Measurements from ENCODE around the gene ARHGAP25. TPM values are rescaled to one million over a fixed set of nuclear protein-coding genes. Genes with fewer than 3 reads are reported as not detected.

The ARHGAP25 gene
- total RNA-seq, 1 donor from 2014 or later, result 0.43 TPM

DNA sequence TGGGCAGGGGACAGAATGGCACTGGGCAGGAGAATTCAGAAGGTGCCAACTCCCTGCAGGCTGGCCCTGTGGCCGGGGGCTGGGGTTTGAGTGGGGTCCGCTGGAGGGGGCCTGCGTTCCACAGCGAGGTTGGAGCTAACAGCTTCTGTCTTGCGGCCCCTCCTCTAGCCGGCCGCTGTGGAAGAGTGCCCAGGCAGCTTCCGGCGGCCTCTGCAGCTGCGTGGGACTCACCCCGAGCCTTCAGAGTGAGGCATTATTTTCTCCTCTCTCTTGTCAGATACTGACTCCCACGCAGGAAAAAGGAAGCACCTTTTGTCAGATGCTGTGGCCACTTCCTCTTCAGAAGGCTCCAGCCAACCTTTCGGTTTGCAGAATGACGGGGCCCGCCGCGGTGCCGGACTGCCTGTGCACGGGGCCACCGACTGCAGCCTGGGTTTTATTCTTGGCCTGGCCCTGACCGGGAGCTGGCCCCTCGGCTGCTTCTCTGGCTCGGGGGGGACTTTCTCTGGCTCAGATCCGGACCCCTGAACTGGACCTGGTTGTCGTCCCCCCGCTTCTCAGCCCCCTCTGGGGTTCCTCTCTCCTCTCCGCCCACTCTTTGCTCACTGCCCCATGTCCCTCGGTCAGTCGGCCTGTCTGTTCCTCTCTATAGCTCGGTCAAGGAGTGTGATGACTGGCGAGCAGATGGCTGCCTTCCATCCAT, 40.1 kb downstream of the ARHGAP25 start:
- no peak for DNase-seq (ENCODE audit: extremely low spot score, unreplicated experiment)
- TF ChIP-seq, protein P1, sequence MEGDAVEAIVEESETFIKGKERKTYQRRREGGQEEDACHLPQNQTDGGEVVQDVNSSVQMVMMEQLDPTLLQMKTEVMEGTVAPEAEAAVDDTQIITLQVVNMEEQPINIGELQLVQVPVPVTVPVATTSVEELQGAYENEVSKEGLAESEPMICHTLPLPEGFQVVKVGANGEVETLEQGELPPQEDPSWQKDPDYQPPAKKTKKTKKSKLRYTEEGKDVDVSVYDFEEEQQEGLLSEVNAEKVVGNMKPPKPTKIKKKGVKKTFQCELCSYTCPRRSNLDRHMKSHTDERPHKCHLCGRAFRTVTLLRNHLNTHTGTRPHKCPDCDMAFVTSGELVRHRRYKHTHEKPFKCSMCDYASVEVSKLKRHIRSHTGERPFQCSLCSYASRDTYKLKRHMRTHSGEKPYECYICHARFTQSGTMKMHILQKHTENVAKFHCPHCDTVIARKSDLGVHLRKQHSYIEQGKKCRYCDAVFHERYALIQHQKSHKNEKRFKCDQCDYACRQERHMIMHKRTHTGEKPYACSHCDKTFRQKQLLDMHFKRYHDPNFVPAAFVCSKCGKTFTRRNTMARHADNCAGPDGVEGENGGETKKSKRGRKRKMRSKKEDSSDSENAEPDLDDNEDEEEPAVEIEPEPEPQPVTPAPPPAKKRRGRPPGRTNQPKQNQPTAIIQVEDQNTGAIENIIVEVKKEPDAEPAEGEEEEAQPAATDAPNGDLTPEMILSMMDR (IDR thresholded peaks at IDR 0.05), result no peak
- no peaks in the 10 kb centered on the region for H3K36me3 Mint-ChIP-seq (ENCODE audit: unreplicated experiment)
- H3K27me3 Mint-ChIP-seq (ENCODE audit: unreplicated experiment), result peaks cover 2% of the 10 kb centered on the region
- H3K27ac Mint-ChIP-seq (ENCODE audit: unreplicated experiment), result no peak overlapping the region
- H3K9me3 Mint-ChIP-seq (ENCODE audit: unreplicated experiment), result no peaks in the 10 kb centered on the region
- H3K4me1 Mint-ChIP-seq (ENCODE audit: unreplicated experiment), result peaks cover 5% of the 10 kb centered on the region
- no peak overlapping the region for H3K4me3 Mint-ChIP-seq (ENCODE audit: unreplicated experiment)

- Mint-ChIP-seq H3K4me3 (ENCODE audit: unreplicated experiment) (no peak overlapping the region), H3K36me3 (ENCODE audit: unreplicated experiment) (no peaks in the 10 kb centered on the region), H3K27me3 (ENCODE audit: unreplicated experiment) (peaks cover 4% of the 10 kb centered on the region), H3K27ac (ENCODE audit: unreplicated experiment) (no peak overlapping the region), H3K4me1 (ENCODE audit: unreplicated experiment) (peaks cover 5% of the 10 kb centered on the region), H3K9me3 (ENCODE audit: unreplicated experiment) (no peaks in the 10 kb centered on the region)
- no peak for DNase-seq (ENCODE audit: extremely low spot score, unreplicated experiment)
- TF ChIP-seq, protein P1 (IDR thresholded peaks at IDR 0.05), result no peak
These were observed 40.7 kb downstream of the ARHGAP25 start for GRCh38 chr2:68775272-68775842.

DNA sequence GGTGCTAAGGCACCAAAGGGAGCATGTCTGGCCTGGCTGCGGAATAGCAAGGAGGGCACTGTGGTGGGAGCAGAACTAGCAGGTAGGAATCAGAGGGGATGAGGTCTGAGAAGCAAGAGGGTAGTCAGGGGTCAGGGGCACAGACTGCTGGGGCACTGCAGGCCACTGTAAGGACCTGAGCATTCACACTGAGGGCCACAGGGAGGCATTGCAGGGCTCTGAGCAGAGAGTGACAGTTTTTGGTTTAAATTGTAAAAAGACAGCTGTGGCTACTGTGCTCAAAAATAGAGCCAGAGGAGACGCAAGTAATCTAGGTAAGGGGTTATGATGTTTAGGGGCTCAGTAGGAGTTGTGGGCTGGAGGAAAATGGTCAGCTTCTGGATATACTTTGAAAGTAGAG, 41.5 kb downstream of the ARHGAP25 start:
- Mint-ChIP-seq H3K4me3 (ENCODE audit: unreplicated experiment) (no peak overlapping the region), H3K36me3 (ENCODE audit: unreplicated experiment) (no peaks in the 10 kb centered on the region), H3K9me3 (ENCODE audit: unreplicated experiment) (no peaks in the 10 kb centered on the region), H3K27me3 (ENCODE audit: unreplicated experiment) (peaks cover 7% of the 10 kb centered on the region), H3K4me1 (ENCODE audit: unreplicated experiment) (peaks cover 4% of the 10 kb centered on the region), H3K27ac (ENCODE audit: unreplicated experiment) (no peak overlapping the region)
- TF ChIP-seq, protein P1 (IDR thresholded peaks at IDR 0.05), result no peak
- DNase-seq (ENCODE audit: extremely low spot score, unreplicated experiment), result no peak

GRCh38 chr2:68779595-68779994, 45.0 kb downstream of the ARHGAP25 start:
- no peak for DNase-seq (ENCODE audit: extremely low spot score, unreplicated experiment)
- no peaks in the 10 kb centered on the region for H3K9me3 Mint-ChIP-seq (ENCODE audit: unreplicated experiment)
- no peak overlapping the region for H3K4me3 Mint-ChIP-seq (ENCODE audit: unreplicated experiment)
- TF ChIP-seq, protein P1 (IDR thresholded peaks at IDR 0.05), result no peak
- no peaks in the 10 kb centered on the region for H3K4me1 Mint-ChIP-seq (ENCODE audit: unreplicated experiment)
- no peak overlapping the region for H3K27ac Mint-ChIP-seq (ENCODE audit: unreplicated experiment)
- H3K27me3 Mint-ChIP-seq (ENCODE audit: unreplicated experiment), result peaks cover 11% of the 10 kb centered on the region
- H3K36me3 Mint-ChIP-seq (ENCODE audit: unreplicated experiment), result no peaks in the 10 kb centered on the region

- DNase-seq (ENCODE audit: extremely low spot score, unreplicated experiment), result no peak
- H3K9me3 Mint-ChIP-seq (ENCODE audit: unreplicated experiment), result no peaks in the 10 kb centered on the region
- TF ChIP-seq, protein P1 (IDR thresholded peaks at IDR 0.05), result no peak
- H3K4me1 Mint-ChIP-seq (ENCODE audit: unreplicated experiment), result no peaks in the 10 kb centered on the region
- no peak overlapping the region for H3K27ac Mint-ChIP-seq (ENCODE audit: unreplicated experiment)
- peaks cover 13% of the 10 kb centered on the region for H3K27me3 Mint-ChIP-seq (ENCODE audit: unreplicated experiment)
- H3K36me3 Mint-ChIP-seq (ENCODE audit: unreplicated experiment), result no peaks in the 10 kb centered on the region
- H3K4me3 Mint-ChIP-seq (ENCODE audit: unreplicated experiment), result no peak overlapping the region
These were observed 49.6 kb downstream of the ARHGAP25 start for GRCh38 chr2:68784188-68784587.
